T-helper 1 cell treated with Interleukin-12 subunit alpha and Interleukin-12 subunit beta and Interleukin-4 antibody, amounts not matched to agents 30 ng/mL and 1 ng/mL, for 36 hours (primary cell): Measurements from ENCODE around the gene ATP8B1. TPM values are rescaled to one million over a fixed set of nuclear protein-coding genes. Genes with fewer than 3 reads are reported as not detected.

Experiments
- intact Hi-C: fragments of 100-400 bp; cut with micrococcal nuclease; formaldehyde crosslinking; loops from one replicate; pipeline ENCODE4 v1.15.1; 2024
- total RNA-seq: library from RNA; stranded (reverse); gene quantifications from 2 replicates; pipeline ENCODE4 v1.2.3, GENCODE V29; 2022

The ATP8B1 gene
- total RNA-seq, 1 donor from 2014 or later, result not detected

DNA sequence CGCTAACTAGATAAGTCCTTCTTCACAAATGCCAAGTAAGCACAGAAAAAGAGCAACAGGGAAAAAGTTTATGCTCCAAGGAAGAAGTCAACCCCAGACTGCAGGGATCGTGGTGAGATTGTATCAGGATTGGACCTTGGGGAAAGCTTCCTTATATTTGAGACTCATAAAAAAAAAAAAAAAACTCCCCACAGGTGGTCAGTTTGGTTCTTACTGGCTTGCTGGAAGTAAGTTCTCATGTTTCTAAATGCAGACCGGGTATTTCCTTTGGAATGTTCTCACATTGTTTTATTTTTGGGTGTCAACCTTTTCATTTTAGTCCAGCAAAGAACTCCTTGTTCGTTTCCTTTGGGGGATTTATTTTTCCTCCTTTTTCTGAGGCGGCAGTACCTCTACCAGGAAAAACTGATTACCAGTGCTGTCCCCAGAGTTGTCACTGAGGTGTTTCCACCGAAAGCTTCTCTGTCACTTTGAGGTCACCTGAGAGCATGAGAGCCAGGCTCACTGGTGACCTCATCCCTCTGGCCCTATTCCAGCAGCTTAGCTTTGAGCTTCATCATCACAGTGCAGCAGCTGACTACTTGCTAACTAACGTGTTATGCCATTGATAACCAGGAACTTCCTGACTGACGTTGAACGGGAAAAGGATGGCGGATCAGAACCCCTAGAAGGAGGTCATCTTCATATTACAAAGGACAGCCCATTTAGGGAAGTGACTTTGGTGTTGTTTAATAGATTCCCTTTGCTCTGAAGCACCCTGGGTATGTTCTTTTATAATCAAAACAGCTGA lies 16.8 kb upstream of the ATP8B1 start:
- intact Hi-C loops, result no loop called here

DNA sequence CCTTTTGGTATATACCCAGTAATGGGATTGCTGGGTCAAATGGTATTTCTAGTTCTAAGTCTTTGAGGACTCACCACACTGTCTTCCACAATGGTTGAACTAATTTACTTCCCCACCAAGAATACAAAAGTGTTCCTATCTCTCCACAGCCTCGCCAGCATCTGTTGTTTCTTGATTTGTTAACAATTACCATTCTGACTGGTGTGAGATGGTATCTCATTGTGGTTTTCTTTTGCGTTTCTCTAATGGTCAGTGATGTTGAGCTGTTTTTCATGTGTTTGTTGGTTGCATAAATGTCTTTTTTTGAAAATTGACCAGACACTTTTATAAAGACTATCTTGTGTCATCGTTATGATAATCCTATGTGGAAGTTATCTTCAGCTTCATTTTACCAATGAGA lies 16.0 kb upstream of the ATP8B1 start:
- intact Hi-C loops, result no loop called here

DNA sequence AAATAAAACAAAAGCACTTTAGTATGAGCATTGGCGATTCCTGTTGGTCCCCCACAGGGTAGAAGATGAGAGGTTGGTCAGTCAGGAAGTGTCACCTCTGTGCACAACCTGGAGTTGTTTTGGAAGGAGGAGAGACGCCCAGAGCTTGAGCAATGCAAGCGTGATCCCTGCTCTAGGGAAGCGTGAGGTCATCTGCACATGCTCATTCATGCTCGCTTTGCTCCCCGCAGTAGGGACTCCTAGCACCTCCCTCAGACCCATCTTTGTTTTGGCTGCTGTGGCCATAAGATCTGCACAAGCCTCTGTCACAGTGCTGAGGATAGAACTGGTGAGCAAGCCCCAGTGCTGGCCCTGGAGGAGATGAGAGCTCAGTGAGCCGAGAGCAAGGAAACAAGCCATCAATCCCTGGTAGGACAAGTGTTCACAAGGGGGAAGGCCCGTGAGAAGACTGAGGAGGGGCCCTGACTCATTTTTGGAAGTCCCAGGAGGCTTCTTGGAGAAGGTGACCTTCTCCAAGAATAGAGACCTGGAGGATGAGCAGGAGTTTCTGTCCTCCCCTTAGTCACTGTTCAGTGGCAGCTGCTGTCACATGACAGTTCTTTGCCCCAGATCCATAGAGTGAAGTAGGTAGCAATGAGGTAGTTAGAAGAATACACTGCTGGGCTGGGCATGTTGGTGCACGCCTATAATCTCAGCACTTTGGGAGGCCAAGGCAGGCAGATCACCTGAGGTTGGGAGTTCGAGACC lies 13.3 kb upstream of the ATP8B1 start:
- intact Hi-C loops, result no loop called here

DNA sequence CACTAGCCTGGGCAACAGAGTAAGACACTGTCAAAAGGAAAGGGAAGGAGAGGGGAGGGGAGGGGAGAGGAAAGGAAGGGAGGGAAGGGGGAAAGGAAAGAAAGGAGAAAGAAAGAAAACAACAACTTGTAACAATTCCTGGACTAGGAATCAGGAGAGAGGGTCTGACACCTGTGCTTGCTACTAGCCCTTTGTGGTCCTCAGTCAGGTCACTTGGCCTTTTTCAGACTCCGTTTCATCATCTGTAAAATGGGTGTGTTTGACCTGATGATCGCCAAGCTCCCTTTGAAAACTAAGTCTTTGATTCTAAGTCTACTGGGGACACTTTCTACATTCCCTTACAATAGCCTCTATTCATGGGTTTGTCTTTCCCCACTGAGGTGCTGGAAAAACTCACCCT lies 11.4 kb upstream of the ATP8B1 start:
- intact Hi-C loops, result no loop called here

DNA sequence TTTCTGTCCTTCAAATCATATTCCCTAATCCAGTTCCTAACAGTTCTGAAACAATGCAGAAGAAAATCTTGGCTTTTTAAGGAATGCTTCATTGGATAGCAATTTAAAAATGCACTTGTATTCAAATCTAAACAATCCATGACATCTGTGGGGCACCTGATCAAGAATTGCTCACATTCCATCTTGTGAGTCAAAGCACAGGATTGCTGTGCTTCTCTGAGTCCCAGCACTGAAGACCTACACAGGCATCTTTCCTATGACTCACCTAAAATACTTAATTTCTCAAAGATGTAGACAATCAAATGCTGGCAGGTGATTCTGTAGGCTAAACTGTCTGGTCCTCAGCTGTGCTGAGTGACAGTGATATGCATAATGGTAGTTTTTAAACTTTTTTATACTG lies 10.1 kb upstream of the ATP8B1 start:
- intact Hi-C loops, result no loop called here

DNA sequence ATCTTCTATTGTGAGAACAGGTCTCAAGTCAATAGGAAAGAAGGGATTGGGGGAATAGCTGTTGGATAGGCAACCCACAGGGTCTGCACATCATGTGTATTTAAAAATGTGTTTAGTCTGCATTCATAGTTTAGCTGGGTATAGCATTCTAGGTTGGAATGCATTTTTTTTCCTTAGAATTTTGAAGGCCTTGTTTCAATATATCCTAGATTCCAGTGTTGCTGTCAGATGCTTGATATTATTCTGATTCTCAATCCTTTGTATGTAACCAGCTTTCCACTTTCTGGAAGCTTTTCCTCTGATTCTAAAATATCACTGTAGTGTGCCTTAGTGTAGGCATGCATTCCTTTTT lies 9.0 kb upstream of the ATP8B1 start:
- intact Hi-C loops, result no loop called here

DNA sequence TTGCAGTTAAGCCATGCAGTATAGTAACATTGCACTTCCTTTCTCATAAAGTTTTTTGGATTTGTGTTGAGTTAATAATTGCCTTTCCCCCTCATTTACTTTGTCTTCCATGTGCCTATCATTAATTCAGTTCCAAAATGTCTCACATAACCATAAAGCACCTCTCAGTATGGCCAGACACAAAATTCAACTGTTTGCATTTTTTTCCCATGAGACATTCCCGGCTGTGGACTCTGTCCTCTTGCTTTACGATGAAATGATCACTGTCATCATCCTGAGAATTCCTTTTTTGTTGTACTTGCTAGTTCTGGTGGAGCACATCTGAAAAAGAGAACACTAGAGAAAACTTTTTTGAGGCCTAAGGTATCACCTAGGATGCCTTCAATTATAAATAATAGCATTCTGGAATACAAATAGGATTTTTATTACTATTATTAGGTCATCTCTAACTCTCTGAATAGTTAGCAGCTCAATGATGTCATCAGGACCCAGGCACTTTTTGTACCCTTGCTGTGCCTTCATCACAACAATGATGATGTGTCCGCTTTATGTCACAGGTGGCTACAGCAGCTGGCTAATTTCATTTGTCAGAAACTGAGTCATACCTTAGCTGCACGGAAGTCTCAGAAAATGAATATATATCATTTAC lies 8.5 kb upstream of the ATP8B1 start:
- intact Hi-C loops, result no loop called here

DNA sequence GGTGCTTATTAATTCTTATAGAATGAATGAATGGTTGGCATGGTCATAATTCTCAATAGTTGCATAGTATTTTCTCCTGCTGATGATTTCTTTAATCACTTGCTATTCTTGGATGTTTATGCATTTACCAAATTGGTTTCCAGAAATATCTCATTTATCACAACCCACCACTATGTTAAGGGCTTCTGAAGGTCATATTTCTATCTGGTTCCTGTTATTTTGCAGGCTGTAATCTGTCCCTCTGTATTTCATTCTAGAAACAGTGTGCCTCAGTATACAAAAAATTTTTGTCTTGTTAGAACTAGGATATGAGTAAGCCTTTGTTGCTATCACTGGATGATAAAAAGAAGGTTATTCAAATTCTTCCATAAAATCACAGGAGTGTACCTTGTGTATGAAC lies 6.1 kb upstream of the ATP8B1 start:
- intact Hi-C loops, result no loop called here

DNA sequence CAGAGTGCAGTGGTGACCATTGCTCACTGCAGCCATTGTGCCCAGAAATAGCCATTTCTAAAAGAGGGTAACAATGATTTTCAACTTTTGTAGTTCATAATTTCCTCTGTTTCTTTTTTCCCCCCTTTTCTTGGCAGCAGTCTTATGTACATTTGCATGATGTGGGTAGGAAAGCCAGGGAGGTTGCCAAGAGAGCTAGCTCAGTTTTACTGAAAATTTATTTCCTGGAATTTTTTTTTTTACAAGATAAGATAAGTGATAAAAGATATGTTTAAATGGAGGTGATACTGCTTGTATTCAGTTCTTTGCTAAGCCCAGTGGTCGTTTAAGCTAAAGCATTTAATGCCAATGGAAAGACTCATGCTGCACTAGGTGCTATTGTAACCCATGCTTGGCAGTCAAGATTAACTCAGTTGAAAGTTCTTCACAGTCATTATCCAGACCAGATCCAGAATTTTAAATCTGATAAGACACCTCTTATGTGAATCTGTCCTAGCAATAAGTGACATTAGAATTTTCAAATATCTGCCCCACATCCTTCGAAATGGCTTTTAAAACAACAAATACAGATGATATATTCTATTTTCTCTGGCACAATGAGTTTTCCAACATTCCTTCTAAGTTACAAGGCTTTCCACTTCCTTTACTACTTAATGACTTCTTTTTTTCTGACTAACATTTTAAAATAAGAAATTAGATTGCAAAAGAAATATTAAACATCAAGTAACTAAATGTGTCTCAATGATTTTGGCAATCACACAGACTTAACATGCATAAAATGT lies 4.4 kb upstream of the ATP8B1 start:
- intact Hi-C loops, result no loop called here

DNA sequence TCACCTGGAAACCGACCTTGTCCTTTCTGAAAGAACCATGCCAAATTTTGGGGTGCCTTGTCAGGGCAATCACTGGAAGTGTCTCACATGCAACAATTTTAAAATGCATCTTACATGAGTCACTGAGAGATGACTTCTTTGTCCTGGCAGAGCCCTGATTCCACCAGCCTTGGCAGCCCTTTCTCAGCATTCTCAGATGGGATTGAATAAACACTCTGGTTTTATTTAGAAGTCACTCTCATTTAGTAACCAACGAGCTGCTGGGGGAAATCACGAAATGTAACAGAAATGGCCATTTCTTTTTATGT lies 3.8 kb upstream of the ATP8B1 start:
- intact Hi-C loops, result no loop called here

DNA sequence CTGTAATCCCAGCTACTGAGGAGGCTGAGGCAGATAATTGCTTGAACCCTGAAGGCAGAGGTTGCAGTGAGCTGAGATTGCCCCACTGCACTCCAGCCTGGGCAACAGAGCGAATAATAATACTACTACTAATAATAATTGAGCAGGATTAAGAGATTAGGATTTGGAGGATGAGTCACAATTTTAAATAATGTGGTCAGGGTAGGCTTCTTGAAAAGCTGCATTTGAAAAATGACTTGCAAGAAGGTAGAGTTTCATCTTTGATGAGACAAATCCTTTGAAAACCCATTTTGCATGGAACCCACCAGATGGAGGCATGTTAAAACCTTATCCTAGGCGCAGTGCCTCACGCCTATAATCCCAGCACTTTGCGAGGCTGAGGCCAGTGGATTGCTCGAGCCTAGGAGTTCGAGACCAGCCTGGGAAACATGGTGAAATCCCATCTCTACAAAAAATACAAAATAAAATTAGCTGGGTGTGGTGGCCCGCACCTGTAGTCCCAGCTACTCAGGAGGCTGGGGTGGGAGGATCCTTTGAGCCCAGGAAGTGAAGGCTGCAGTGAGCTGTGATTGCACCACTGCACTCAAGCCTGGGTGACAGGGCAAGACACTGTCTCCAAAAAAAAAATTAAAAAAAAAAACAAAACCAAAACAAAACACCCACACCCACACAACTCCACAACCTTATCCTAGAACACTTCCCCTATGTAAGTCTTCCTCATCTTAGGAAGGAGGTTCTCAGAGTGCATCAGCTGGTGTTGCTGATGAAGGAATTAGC lies 3.3 kb upstream of the ATP8B1 start:
- intact Hi-C loops, result no loop called here

DNA sequence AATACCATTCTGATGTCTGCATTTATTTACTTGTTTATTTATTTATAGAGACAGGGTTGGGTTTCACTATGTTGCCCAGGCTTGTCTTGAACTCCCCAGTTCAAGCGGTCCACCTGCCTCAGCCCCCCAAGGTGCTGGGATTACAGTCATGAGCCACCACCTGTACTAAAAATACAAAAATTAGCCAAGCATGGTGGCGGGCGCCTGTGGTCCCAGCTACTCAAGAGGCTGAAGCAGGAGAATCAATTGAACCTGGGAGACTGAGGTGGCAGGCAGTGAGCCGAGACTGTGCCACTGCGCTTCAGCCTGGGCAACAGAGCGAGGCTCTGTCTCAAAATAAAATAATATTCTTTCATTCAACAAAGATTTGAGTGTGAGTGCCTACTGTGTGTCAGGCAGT lies 2.0 kb upstream of the ATP8B1 start:
- intact Hi-C loops, result no loop called here

DNA sequence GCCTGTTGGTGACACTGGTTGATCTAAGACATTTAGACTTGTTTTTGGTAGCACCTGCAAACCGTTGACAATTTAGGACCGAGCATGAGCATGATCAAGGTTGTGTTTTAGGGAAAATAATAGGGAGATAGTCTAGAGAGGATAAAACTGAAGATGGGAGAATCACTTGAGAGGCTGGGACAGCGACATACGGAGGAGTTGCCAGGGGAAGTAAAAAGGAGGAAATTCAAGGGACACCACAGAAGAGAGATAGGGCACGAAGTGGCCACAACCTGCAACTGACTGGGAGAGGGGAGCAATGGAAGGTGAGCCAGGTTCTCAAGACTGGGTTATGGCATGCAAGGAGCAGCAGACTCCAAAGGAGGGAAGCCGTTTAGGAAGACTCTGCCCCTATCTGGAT lies 1.4 kb upstream of the ATP8B1 start:
- intact Hi-C loops, result no loop called here

DNA sequence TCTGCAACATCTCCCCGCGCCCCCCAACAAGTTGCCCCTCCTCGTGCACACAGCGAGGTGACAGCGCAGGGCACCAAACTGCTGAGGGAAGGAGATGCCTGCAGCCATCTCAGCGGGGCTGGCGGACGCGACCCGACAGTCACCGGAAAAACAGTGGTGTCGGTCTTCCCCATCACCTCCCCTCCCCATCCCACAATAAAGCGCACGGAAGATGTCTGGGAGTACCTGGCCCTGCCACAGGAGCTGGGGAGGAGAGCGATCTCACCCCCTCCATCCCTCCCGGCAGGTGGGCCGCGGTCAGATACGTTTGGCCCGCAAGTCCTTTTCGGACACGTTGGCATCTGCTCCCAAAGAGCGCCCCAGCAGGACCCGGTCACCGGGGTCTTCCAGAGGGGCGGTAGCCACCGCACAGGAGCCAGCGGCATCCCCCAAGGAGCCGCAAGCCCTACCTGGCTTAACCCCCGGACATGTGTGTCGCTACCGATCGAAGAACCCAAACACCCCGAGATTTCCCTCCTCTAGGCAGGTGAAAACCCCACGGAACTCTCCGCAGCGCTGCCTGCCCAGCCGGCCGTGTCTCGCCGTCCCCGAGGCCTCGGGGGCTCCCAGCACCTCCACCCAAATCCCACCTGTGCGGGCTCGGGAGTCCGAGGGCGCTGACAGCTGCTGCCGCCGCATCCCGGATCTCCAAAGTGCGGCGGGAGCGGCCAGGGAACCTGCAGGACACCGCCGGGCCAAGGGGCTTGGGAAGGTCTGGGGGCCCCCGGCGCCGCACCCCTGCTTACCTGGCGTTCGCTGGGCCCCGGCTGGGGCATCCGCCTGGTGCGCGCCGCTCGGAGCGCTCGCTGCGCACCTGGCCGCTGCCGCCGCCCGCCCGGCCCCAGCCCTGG lies 657 bp downstream of the ATP8B1 start:
- intact Hi-C loops, result no loop called here

DNA sequence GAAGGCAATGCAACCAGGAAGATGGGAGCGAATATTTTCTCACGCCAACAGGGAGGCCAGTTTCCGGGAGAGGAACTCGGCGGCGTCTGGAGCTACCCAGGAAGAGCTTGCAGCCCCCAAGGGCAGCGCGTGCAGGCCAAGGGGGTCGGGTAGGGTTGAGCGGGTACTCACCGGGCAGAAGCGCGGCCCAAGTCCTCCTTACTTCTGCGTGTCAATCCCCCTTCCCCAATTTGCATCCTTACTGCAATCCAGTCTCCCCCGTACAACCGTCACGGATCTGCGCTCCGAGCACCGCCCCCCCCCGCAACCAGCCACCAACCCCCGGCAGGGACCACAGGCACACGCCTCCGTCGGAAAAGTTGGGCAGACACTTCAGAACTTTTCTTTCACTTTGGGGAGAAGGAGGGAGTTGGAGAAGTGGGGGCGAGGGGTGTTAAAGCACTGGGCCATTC lies 1.3 kb downstream of the ATP8B1 start:
- intact Hi-C loops, result no loop called here

DNA sequence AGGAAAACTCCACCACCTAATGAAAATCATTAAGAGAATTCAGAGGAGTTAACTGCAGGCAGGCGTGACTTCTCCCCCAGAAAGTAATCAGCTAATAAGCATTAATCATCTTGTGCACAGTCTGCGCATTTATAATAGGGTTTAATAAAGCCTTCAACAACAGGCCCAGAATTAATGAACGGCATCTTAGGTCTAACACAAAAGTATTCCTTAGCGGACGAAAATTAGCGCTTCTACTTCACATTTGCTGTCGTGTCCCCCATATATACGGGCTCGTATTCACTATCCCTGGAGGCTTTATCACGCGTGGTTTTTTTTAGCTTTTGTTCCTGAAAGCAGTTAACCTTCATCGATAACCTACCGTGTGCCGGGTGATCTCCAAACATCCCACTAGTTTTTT lies 1.8 kb downstream of the ATP8B1 start:
- intact Hi-C loops, result no loop called here

DNA sequence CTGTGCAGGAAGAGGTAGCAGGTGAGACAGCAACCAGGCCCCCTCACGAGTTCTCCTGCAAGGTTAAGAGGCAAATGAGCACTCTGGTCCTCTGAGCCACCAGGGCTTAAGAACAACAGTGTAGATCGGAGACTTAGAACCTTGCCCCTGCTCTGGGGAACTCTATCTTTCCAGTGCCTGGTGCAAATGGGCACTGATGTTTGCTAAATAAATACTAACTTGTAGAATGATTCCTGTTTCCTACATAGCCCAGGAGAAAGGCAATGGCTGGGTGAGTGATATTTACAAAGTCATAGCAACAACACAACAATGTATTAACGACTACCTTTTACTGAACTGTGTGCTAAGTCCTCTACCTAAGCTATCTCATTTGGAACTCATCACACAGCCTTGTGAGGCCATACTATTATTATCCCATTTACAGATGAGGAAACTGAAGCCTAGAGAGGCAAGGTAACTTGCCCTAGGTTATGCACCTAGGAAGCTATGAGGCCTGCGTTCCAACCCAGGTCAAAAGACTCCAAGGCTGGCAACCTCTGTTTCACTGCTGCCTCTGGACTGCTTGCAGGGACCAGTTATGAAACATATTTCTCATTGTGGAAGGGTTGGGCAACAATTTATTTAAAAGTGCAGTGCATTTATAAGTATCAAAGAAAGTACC lies 4.3 kb downstream of the ATP8B1 start:
- intact Hi-C loops, result no loop called here

DNA sequence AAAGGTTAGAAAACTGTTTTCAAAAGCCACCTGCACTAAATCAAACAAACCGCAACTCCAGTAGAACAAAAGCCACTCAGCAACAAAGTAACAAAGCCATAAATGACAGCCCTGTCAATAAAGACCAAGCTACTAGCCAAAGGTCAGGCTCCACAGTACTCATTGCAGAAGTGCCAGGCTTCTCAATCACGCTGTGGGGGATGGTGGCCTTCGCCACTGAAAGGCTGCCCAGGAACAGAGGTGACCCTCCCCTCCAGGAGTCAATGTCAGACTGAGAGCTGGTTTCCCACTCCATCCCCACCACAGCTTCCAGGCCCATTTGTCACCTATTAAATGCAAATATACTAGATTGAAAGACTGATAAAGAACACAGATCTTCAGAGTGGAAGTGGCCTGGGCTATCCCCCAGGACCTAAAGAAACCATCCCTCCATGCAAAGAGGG lies 5.9 kb downstream of the ATP8B1 start:
- intact Hi-C loops, result no loop called here

DNA sequence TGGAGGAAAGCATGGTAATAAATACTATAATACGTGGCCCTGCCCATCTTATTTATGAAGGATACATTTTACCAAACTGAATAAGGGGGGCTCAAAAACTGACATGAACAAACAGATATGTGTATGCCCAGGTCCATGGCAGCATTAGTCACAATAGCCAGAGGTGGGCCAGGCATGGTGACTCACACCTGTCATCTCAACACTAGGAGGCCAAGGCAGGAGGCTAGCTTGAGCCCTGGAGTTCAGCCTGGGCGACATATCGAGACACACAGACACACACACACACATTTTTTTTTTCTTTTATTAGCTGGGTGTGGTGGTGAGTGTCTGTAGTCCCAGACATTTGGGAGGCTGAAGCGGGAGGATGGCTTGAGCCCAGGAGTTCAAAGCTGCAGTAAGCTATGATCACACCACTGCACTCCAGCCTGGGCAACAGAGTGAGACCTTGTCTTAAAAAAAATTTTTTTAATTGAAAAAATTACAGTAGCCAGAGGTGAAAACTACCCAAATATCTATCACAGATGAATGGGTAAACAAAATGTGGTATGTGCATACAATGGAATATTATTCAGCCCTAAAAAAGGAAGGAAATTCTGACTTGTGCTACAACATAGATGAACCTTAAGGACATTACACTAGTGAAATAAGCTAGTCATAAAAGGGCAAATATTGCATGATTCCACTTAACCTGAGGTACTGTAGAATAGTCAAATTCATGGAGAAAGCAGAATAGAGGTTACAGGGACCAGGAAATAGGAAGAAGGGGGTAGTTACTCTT lies 8.0 kb downstream of the ATP8B1 start:
- intact Hi-C loops, result no loop called here
